GM18861 (cell line): ENCODE measurements around the gene ZEB1.
"Not testable (repeated sequence)": the region's sequence is repeated elsewhere in the genome, so short reads cannot be mapped to it uniquely, and the experiment has no call there.

Experiments
- ATAC-seq: cut with Tn5 transposase; IDR thresholded peaks from one replicate; pipeline ENCODE4 v1.9.1; 2021; ENCODE audit not compliant: unreplicated experiment

The ZEB1 gene

GRCh38 chr10:31479752-31480151 lies 160.7 kb downstream of the ZEB1 start:
- ATAC-seq = no peak

- ATAC-seq = no peak
Observed at GRCh38 chr10:31483546-31483945, 164.5 kb downstream of the ZEB1 start.

- no peak for ATAC-seq
Observed at GRCh38 chr10:31484431-31485135, 165.6 kb downstream of the ZEB1 start.

GRCh38 chr10:31490858-31491504 lies 172.0 kb downstream of the ZEB1 start:
- no peak for ATAC-seq

- ATAC-seq = no peak
Observed at GRCh38 chr10:31507427-31507826, 188.4 kb downstream of the ZEB1 start.

- no peak for ATAC-seq
Observed at GRCh38 chr10:31508234-31508633, 189.2 kb downstream of the ZEB1 start.

- no peak for ATAC-seq
Observed at GRCh38 chr10:31508882-31509281, 189.9 kb downstream of the ZEB1 start.

- ATAC-seq = no peak
Observed at GRCh38 chr10:31509989-31510388, 191.0 kb downstream of the ZEB1 start.

GRCh38 chr10:31515116-31515515 lies 196.1 kb downstream of the ZEB1 start:
- no peak for ATAC-seq

- ATAC-seq = no peak
Observed at GRCh38 chr10:31515819-31516402, 196.9 kb downstream of the ZEB1 start.

- no peak for ATAC-seq
Observed at GRCh38 chr10:31520986-31521831, 202.2 kb downstream of the ZEB1 start.

- ATAC-seq = no peak
Observed at GRCh38 chr10:31522820-31523219, 203.8 kb downstream of the ZEB1 start.

GRCh38 chr10:31524460-31524859 lies 205.4 kb downstream of the ZEB1 start:
- no peak for ATAC-seq

GRCh38 chr10:31526178-31526577 lies 207.2 kb downstream of the ZEB1 start:
- ATAC-seq = no peak

GRCh38 chr10:31526681-31527080 lies 207.7 kb downstream of the ZEB1 start:
- no peak for ATAC-seq

GRCh38 chr10:31528831-31529230 lies 209.8 kb downstream of the ZEB1 start:
- no peak for ATAC-seq

- no peak for ATAC-seq
Observed at GRCh38 chr10:31536302-31536701, 217.3 kb downstream of the ZEB1 start.

- no peak for ATAC-seq
Observed at GRCh38 chr10:31549896-31550295, 230.9 kb downstream of the ZEB1 start.

- no peak for ATAC-seq
Observed at GRCh38 chr10:31554556-31554955, 235.5 kb downstream of the ZEB1 start.

- no peak for ATAC-seq
Observed at GRCh38 chr10:31557854-31558253, 238.8 kb downstream of the ZEB1 start.

GRCh38 chr10:31568252-31568861 lies 249.3 kb downstream of the ZEB1 start:
- not testable (repeated sequence) for ATAC-seq
